ENCODE data around the gene RBFOX2.

DNA sequence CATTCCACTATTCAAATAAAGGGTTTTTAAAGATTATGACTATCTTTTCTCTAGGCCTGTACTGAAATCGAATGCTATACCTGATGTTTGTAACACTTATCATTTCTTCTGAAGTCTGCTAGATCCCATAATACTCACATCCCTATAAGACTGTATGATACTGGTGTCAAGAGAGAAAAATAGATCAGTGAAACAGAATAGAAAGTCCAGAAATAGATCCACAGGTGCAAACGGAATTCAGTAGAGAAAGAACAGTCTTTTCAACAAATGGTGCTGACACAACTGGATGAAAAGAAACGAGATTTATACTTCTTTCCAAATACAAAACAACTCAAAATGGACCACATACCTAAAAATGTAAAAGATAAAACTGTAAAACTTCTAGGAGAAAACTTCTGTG, 167.8 kb downstream of the RBFOX2 start:
- TF ChIP-seq, protein P1, sequence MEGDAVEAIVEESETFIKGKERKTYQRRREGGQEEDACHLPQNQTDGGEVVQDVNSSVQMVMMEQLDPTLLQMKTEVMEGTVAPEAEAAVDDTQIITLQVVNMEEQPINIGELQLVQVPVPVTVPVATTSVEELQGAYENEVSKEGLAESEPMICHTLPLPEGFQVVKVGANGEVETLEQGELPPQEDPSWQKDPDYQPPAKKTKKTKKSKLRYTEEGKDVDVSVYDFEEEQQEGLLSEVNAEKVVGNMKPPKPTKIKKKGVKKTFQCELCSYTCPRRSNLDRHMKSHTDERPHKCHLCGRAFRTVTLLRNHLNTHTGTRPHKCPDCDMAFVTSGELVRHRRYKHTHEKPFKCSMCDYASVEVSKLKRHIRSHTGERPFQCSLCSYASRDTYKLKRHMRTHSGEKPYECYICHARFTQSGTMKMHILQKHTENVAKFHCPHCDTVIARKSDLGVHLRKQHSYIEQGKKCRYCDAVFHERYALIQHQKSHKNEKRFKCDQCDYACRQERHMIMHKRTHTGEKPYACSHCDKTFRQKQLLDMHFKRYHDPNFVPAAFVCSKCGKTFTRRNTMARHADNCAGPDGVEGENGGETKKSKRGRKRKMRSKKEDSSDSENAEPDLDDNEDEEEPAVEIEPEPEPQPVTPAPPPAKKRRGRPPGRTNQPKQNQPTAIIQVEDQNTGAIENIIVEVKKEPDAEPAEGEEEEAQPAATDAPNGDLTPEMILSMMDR (IDR thresholded peaks at IDR 0.05): no peak
- TF ChIP-seq POLR2A (IDR thresholded peaks at IDR 0.05): no peak

All from Peyer's patch (tissue), 4 donors.